Keratinocyte (primary cell): ENCODE measurements around the gene SIN3B. TPM values are rescaled to one million over a fixed set of nuclear protein-coding genes. Genes with fewer than 3 reads are reported as not detected.

Experiments
- DNase-seq: peaks from one replicate; pipeline ENCODE4 v3.0.0-alpha.2; 2011; ENCODE audit warnings: low read depth, missing footprints, low spot score
- FAIRE-seq: peaks from 2 replicates; lab custom pipeline; 2011; peaks lifted over from hg19 to GRCh38; lab: Jason Lieb, UNC
- H2AFZ ChIP-seq: 2 replicates; pipeline ENCODE4 v1.6.0; 2012; ENCODE audit warnings: low read length, control low read depth, inconsistent platforms; ENCODE audit not compliant: control insufficient read depth
- H3K27ac ChIP-seq: 2 replicates; pipeline ENCODE4 v1.5.1; 2011; ENCODE audit warnings: low read length; ENCODE audit not compliant: control insufficient read depth, insufficient read depth
- H3K27me3 ChIP-seq: 3 replicates; pipeline ENCODE4 v1.6.0; 2011; ENCODE audit warnings: low read length; ENCODE audit not compliant: control insufficient read depth, insufficient read depth; ENCODE audit errors: extremely low read depth
- H3K36me3 ChIP-seq, 2 experiments: 2 replicates in 1 of 2; 3 replicates in 1 of 2; pipeline ENCODE4 v1.5.1; 2011; ENCODE audit warnings: low read length in 2 of 2, mild to moderate bottlenecking in 1 of 2; ENCODE audit not compliant: control insufficient read depth in 2 of 2, insufficient read depth in 2 of 2; ENCODE audit errors: extremely low read depth in 1 of 2
- H3K4me1 ChIP-seq: 3 replicates; pipeline ENCODE4 v1.5.1; 2011; ENCODE audit warnings: low read length; ENCODE audit not compliant: control insufficient read depth, insufficient read depth; ENCODE audit errors: extremely low read depth
- H3K4me2 ChIP-seq: 3 replicates; pipeline ENCODE4 v1.6.0; 2011; ENCODE audit warnings: low read depth, low read length; ENCODE audit not compliant: control insufficient read depth, insufficient read depth; ENCODE audit errors: extremely low read depth
- H3K4me3 ChIP-seq, 3 experiments: fragments of 200-600 bp in 1 of 3; sonication (generic) in 1 of 3; 2 replicates in 2 of 3; 3 replicates in 1 of 3; pipeline ENCODE4 v1.5.1; 2011 to 2016; ENCODE audit warnings: low read length in 3 of 3, mild to moderate bottlenecking in 3 of 3, control low read depth in 2 of 3, inconsistent platforms in 1 of 3, low read depth in 1 of 3, mixed read lengths in 1 of 3, mixed run types in 1 of 3, moderate library complexity in 1 of 3; ENCODE audit not compliant: control insufficient read depth in 2 of 3, insufficient read depth in 2 of 3; ENCODE audit errors: extremely low read depth in 1 of 3
- H3K79me2 ChIP-seq: 2 replicates; pipeline ENCODE4 v1.6.0; 2012; ENCODE audit warnings: low read length; ENCODE audit not compliant: control insufficient read depth, insufficient read depth
- H3K9ac ChIP-seq: 3 replicates; pipeline ENCODE4 v1.6.0; 2011; ENCODE audit warnings: low read length; ENCODE audit not compliant: control insufficient read depth, insufficient read depth; ENCODE audit errors: extremely low read depth
- H3K9me1 ChIP-seq: 3 replicates; pipeline ENCODE4 v1.6.0; 2011; ENCODE audit warnings: low read length; ENCODE audit not compliant: control insufficient read depth, insufficient read depth; ENCODE audit errors: extremely low read depth
- H3K9me3 ChIP-seq: 2 replicates; pipeline ENCODE4 v1.5.1; 2012; ENCODE audit warnings: low read depth, low read length; ENCODE audit not compliant: control insufficient read depth
- H4K20me1 ChIP-seq: 3 replicates; pipeline ENCODE4 v1.6.0; 2011; ENCODE audit warnings: low read length; ENCODE audit not compliant: control insufficient read depth, insufficient read depth; ENCODE audit errors: extremely low read depth
- EZH2 ChIP-seq: IDR thresholded peaks from one replicate; pipeline ENCODE4 v1.6.1; 2012; ENCODE audit warnings: inconsistent platforms, mild to moderate bottlenecking, low read length, moderate library complexity
- dilution Hi-C: fragments of 300-500 bp; cut with MboI; formaldehyde crosslinking; loops from one replicate; pipeline ENCODE4 v1.7.0; 2020; ENCODE audit warnings: low sequenced_read_pairs; ENCODE audit not compliant: extremely low pct_ligation_motif_present
- polyA plus RNA-seq, 5 experiments: library from polyadenylated mRNA; depleted of rRNA in 3 of 5; stranded (reverse) in 3 of 5; stranded (forward) in 1 of 5; unstranded in 1 of 5; fragments of >200 nt; gene quantifications; 1 replicate in 1 of 5; 2 replicates in 3 of 5; 3 replicates in 1 of 5; pipeline versions ENCODE4 v1.2.1 to v1.2.3, GENCODE V29; 2011 to 2012; ENCODE audit warnings: missing spikeins in 2 of 5, low read depth in 1 of 5, low replicate concordance in 1 of 5
- TF ChIP-seq, protein P1 (sequence below), 3 experiments: IDR thresholded peaks in 1 of 3; conservative IDR thresholded peaks in 1 of 3; optimal IDR thresholded peaks in 1 of 3; 2 replicates in 2 of 3; 3 replicates in 1 of 3; pipeline versions ENCODE3 to v1.5.1; 2011; ENCODE audit warnings: low read length in 3 of 3, mild to moderate bottlenecking in 3 of 3, moderate library complexity in 2 of 3, control low read depth in 1 of 3, inconsistent platforms in 1 of 3; ENCODE audit not compliant: insufficient read depth in 2 of 3; ENCODE audit errors: extremely low read depth in 1 of 3

Gene SIN3B
- polyA plus RNA-seq, 1 donor (not counting 4 experiments of a cell fraction or from before 2014, with no cell fraction given): 30.9 TPM

DNA sequence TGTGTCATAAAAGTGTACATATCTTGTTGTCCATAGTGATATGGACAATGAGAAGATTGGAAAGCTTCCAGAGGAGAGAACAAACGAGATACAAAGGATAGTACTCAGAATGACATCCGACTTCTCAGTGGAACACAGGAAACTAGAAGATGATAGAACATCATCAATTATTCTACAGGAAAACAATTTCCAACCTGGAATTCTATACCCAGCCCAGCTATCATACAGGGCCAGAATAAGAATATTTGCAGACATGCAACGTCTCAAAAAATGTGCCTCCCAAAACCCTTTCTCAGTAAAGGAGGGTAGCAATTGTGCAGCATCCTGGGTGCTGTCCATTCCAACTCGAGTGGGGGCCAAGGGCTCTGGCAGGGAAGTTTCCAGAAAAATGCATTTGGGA is 83.6 kb downstream of the SIN3B start:
- H3K9me1 ChIP-seq: no peaks in the 10 kb centered on the region
- no peak overlapping the region for H3K4me2 ChIP-seq
- H2AFZ ChIP-seq: no peak overlapping the region
- DNase-seq (no peak), FAIRE-seq (no peak)
- H3K27me3 ChIP-seq: no peaks in the 10 kb centered on the region
- TF ChIP-seq, protein P1, sequence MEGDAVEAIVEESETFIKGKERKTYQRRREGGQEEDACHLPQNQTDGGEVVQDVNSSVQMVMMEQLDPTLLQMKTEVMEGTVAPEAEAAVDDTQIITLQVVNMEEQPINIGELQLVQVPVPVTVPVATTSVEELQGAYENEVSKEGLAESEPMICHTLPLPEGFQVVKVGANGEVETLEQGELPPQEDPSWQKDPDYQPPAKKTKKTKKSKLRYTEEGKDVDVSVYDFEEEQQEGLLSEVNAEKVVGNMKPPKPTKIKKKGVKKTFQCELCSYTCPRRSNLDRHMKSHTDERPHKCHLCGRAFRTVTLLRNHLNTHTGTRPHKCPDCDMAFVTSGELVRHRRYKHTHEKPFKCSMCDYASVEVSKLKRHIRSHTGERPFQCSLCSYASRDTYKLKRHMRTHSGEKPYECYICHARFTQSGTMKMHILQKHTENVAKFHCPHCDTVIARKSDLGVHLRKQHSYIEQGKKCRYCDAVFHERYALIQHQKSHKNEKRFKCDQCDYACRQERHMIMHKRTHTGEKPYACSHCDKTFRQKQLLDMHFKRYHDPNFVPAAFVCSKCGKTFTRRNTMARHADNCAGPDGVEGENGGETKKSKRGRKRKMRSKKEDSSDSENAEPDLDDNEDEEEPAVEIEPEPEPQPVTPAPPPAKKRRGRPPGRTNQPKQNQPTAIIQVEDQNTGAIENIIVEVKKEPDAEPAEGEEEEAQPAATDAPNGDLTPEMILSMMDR (optimal IDR thresholded peaks at IDR 0.05 in 1 of 3, IDR thresholded peaks at IDR 0.05 in 1 of 3, conservative IDR thresholded peaks at IDR 0.05 in 1 of 3; ENCODE audit: extremely low read depth in 1 of 3, insufficient read depth in 2 of 3, low read length in 3 of 3): no peak
- TF ChIP-seq EZH2: no peak
- no peak overlapping the region for H3K4me3 ChIP-seq
- H3K9me3 ChIP-seq: no peaks in the 10 kb centered on the region
- no peaks in the 10 kb centered on the region for H3K4me1 ChIP-seq
- no peak overlapping the region for H3K9ac ChIP-seq
- no peaks in the 10 kb centered on the region for H3K36me3 ChIP-seq
- no peaks in the 10 kb centered on the region for H4K20me1 ChIP-seq
- no peak overlapping the region for H3K27ac ChIP-seq
- no peaks in the 10 kb centered on the region for H3K79me2 ChIP-seq
- dilution Hi-C loops: no loop called here

DNA sequence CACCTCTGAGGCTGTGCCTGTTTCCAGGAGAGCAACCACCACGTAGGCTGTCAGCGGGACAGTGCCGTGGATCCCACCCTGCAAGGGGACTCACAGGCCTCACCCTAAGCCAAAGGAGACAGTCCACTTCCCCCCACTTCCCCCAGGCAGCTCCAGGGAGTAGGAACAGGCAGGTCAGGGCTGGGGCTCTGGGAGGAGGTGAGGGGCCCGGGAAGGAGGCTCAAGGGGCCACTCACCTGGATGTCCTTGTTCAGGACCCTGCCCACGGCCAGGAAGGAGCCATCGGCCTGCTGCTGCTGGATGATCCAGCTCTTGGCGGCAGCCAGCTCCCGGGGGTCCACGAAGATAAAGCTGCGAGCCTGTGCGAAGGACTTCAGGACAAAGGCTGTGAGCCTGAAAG is 85.2 kb downstream of the SIN3B start:
- Histone ChIP-seq H3K4me2 (no peak overlapping the region), H2AFZ (no peak overlapping the region), H3K9ac (no peak overlapping the region), H4K20me1 (no peaks in the 10 kb centered on the region), H3K9me3 (no peaks in the 10 kb centered on the region), H3K27ac (no peak overlapping the region), H3K4me1 (no peaks in the 10 kb centered on the region), H3K9me1 (no peaks in the 10 kb centered on the region), H3K79me2 (no peaks in the 10 kb centered on the region), H3K27me3 (no peaks in the 10 kb centered on the region), H3K36me3 (no peaks in the 10 kb centered on the region), H3K4me3 (no peak overlapping the region)
- TF ChIP-seq, protein P1 (optimal IDR thresholded peaks at IDR 0.05 in 1 of 3, IDR thresholded peaks at IDR 0.05 in 1 of 3, conservative IDR thresholded peaks at IDR 0.05 in 1 of 3; ENCODE audit: extremely low read depth in 1 of 3, insufficient read depth in 2 of 3, low read length in 3 of 3): no peak
- TF ChIP-seq EZH2: no peak
- FAIRE-seq (no peak), DNase-seq (no peak)
- dilution Hi-C loops: no loop called here
